Thyroid gland (tissue), 4 donors: Measurements from ENCODE around the gene AFAP1. TPM values are rescaled to one million over a fixed set of nuclear protein-coding genes. Genes with fewer than 3 reads are reported as not detected.

Experiments
- DNase-seq, 2 donors: peaks; one replicate each; pipeline ENCODE4 v3.0.0-alpha.2; 2019
- H3K27ac ChIP-seq, 3 donors: fragments of 200-600 bp; sonication (generic); 1 replicate in 2 of 3; 2 replicates in 1 of 3; pipeline ENCODE4 v1.5.1; 2016 to 2019; ENCODE audit warnings: mild to moderate bottlenecking in 1 of 3, moderate library complexity in 1 of 3
- H3K27me3 ChIP-seq: fragments of 200-600 bp; sonication (generic); one replicate; pipeline ENCODE4 v1.5.1; 2019
- H3K36me3 ChIP-seq, 2 donors: fragments of 200-600 bp; sonication (generic); one replicate each; pipeline ENCODE4 v1.5.1; 2016 to 2019
- H3K4me1 ChIP-seq, 2 donors: fragments of 200-600 bp; sonication (generic); one replicate each; pipeline ENCODE4 v1.5.1; 2017 to 2019
- H3K4me3 ChIP-seq, 3 donors: fragments of 200-600 bp; sonication (generic); replicated peaks in 1 of 3; 1 replicate in 2 of 3; 2 replicates in 1 of 3; pipeline ENCODE4 v1.5.1; 2016; ENCODE audit warnings: mild to moderate bottlenecking in 1 of 3
- H3K9me3 ChIP-seq: fragments of 200-600 bp; sonication (generic); one replicate; pipeline ENCODE4 v1.5.1; 2017
- POLR2A ChIP-seq, 2 donors: fragments of 450-650 bp; IDR thresholded peaks; one replicate each; pipeline ENCODE4 v1.6.1; 2017; ENCODE audit warnings: antibody characterized with exemption in 2 of 2, mild to moderate bottlenecking in 2 of 2, moderate library complexity in 1 of 2
- WGBS, 2 donors: methylation state at CpG; one replicate each; pipeline ENCODE4 v1.1.5; 2017; 5-methylcytosine and 5-hydroxymethylcytosine counted together
- intact Hi-C: fragments of 100-400 bp; cut with DNase I; formaldehyde crosslinking; loops from one replicate; pipeline ENCODE4 v1.15.1; 2023
- total RNA-seq, 4 donors: library from RNA; depleted of rRNA; stranded (reverse); fragments of >200 nt; gene quantifications; one replicate each; pipeline ENCODE4 v1.2.3, GENCODE V29; 2016
- TF ChIP-seq, protein P1 (sequence below), 6 experiments: fragments of 200-600 bp in 3 of 6; fragments of 450-650 bp in 3 of 6; sonication (generic) in 3 of 6; IDR thresholded peaks; one replicate each; pipeline ENCODE4 v1.5.1; 2016 to 2019; ENCODE audit warnings: antibody characterized with exemption in 6 of 6, mild to moderate bottlenecking in 2 of 6, inconsistent platforms in 1 of 6, moderate library complexity in 1 of 6

Gene AFAP1
- total RNA-seq, 4 donors from 2014 or later = 12.3 to 33.3 (median 26.2) TPM

DNA sequence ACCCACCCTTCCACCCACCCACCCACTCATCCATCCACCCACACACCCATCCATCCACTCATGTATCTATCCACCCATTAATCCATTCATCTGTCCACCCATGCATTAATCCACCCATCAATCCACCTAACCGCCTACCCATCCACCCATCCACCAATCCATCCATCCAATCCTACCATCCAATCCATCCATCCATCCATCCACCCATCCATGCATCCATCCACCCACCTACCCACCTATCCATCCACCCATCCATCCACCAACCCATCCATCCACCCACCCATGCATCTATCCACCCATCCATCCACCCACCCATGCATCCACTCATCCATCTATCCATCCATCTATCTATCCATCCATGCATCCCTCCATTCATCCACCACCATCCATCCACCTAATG is 34.8 kb upstream of the AFAP1 start:
- 93 to 97% methylated on average over 1 of the region's 1 CpG for WGBS, 2 donors
- no peak overlapping the region for H3K27ac ChIP-seq
- intact Hi-C loops = no loop called here
- H3K36me3 ChIP-seq = no peaks in the 10 kb centered on the region
- TF ChIP-seq, protein P1, sequence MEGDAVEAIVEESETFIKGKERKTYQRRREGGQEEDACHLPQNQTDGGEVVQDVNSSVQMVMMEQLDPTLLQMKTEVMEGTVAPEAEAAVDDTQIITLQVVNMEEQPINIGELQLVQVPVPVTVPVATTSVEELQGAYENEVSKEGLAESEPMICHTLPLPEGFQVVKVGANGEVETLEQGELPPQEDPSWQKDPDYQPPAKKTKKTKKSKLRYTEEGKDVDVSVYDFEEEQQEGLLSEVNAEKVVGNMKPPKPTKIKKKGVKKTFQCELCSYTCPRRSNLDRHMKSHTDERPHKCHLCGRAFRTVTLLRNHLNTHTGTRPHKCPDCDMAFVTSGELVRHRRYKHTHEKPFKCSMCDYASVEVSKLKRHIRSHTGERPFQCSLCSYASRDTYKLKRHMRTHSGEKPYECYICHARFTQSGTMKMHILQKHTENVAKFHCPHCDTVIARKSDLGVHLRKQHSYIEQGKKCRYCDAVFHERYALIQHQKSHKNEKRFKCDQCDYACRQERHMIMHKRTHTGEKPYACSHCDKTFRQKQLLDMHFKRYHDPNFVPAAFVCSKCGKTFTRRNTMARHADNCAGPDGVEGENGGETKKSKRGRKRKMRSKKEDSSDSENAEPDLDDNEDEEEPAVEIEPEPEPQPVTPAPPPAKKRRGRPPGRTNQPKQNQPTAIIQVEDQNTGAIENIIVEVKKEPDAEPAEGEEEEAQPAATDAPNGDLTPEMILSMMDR (IDR thresholded peaks at IDR 0.05) = no peak
- no peak for TF ChIP-seq POLR2A (IDR thresholded peaks at IDR 0.05)
- H3K4me3 ChIP-seq = no peak overlapping the region
- DNase-seq = no peak
- H3K27me3 ChIP-seq = no peaks in the 10 kb centered on the region
- H3K4me1 ChIP-seq = peaks cover 8 to 46% of the 10 kb centered on the region in 2 donors
- no peaks in the 10 kb centered on the region for H3K9me3 ChIP-seq

DNA sequence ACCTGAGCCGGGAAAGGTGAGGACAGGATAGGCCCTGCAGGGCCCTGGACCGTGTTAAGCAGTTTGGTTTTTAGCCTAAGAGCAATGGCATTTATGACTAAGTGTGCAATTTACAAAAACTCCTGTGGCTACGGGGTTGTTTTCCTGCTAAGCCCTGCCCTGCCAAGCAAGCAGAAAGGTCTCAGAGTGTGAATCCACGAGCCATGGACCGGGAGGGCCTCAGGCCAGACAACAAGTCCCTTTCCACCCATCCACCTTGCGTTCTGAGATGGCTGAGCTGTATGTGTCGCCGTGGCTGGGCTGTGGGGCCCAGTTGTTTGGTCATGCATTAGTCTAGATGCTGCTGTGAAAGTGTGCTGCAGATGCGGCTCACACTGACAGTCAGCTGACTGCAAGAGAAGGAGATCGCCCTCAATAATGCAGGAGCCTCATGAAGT is 33.9 kb upstream of the AFAP1 start:
- Histone ChIP-seq H3K27me3 (no peaks in the 10 kb centered on the region), H3K9me3 (no peaks in the 10 kb centered on the region), H3K27ac (no peak overlapping the region), H3K4me1 (peaks cover 15 to 49% of the 10 kb centered on the region in 2 donors), H3K36me3 (no peaks in the 10 kb centered on the region), H3K4me3 (no peak overlapping the region)
- WGBS, 2 donors = 68 to 84% methylated on average over 5 to 10 of the region's 10 CpGs
- no peak for DNase-seq
- intact Hi-C loops = no loop called here
- TF ChIP-seq POLR2A (IDR thresholded peaks at IDR 0.05) = no peak
- TF ChIP-seq, protein P1 (IDR thresholded peaks at IDR 0.05) = no peak

DNA sequence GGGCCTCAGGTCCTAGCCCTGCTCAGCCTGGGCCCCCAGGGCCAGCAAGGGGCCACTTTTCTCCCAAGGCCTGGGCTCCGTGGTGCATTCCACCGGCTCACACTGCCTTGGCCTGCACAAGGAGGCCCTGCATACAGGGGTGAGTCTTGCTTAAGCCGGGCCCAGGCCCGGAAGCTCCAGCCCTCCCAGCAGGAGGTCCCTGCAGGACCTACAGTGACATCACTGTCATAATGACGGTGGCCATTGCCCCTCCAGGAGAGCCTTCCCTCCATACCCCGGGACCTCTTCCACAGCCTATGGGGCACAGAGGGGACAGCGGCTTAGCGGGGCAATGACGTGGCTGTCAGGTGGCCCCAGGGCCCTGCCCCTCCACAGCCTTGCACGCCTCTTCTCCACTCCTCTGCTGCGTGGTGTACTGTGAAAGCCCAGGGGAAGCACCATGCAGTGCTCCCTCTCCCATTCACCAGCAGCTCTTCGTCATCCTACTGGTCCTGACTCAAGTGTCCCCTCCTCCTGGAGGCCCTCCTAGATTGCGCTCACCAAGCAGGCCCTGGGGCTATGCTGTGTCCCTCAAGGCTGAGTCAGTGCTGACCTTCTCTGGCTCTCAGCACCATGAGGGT is 32.3 kb upstream of the AFAP1 start:
- H3K9me3 ChIP-seq = no peaks in the 10 kb centered on the region
- TF ChIP-seq, protein P1 (IDR thresholded peaks at IDR 0.05) = no peak
- TF ChIP-seq POLR2A (IDR thresholded peaks at IDR 0.05) = no peak

DNA sequence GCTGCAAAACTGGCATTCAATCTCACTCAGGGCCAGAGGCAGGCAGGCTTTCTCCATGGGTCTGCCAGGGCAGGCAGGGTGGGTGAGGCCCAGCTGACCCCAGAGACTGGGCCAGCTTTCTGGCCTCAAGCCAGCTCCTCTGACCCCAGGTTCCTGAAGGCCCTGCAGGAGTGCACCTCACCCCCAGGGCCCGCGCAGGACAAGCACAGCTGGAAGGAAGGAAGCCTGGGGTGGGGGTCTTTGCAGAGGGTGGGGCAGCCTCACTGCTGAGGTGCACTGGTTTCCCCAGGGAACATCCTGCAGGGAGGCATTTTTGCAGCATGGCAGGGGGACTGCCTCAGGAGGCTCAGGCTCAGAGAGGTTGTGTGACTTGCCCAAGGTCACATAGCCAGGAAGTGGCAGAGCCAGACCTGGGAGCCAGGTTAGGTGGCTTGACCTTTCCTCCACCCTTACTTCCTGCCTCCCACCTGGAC is 31.5 kb upstream of the AFAP1 start:
- no peaks in the 10 kb centered on the region for H3K27me3 ChIP-seq
- no peak overlapping the region for H3K4me3 ChIP-seq
- WGBS, 2 donors = no CpG with 5 or more reads among the region's 2 CpGs
- no peak for DNase-seq
- intact Hi-C loops = no loop called here
- TF ChIP-seq, protein P1 (IDR thresholded peaks at IDR 0.05) = no peak
- no peak for TF ChIP-seq POLR2A (IDR thresholded peaks at IDR 0.05)
- H3K36me3 ChIP-seq = no peaks in the 10 kb centered on the region
- peak overlapping the region; percentile 36 to 88 (median 79) for H3K27ac ChIP-seq
- peaks cover 15 to 50% of the 10 kb centered on the region in 2 donors for H3K4me1 ChIP-seq
- no peaks in the 10 kb centered on the region for H3K9me3 ChIP-seq

More for the DNA sequence above, 32.3 kb upstream of the AFAP1 start:
- Histone ChIP-seq H3K4me3 (no peak overlapping the region), H3K27me3 (no peaks in the 10 kb centered on the region), H3K36me3 (no peaks in the 10 kb centered on the region), H3K4me1 (peaks cover 15 to 50% of the 10 kb centered on the region in 2 donors), H3K27ac (peak overlapping the region in 1 of 3 donors; percentile 88)
- intact Hi-C loops = no loop called here
- no peak for DNase-seq
- WGBS, 2 donors = 88 to 95% methylated on average over 10 of the region's 13 CpGs

DNA sequence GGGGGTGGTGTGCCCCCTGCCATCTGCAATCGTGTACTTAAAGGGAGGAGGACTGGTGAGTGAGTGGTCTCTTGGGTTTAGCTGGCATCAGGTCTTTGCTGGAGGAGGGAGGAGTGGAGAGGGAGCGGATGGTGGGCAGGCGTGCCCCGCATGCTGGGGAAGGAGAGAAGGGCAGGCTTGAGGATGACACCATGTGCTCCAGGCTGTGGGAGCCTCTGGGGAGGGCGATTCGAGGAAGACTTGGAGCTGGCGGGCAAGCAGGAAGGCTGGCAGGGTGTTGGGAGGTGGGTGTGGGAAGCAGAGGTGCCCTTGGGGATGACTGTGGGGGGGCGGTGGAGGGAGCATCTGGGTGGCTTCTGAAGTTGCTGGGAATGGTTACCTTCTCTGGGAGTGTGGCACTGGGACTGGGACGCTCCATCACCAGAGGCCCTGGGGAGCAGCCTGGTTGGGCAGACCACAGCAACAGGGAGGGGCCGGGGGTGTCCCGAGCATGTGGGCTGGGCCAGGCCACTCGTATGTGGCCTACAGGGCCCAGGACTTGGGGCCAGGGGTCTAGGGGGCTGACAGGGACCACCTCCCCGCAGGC is 30.8 kb upstream of the AFAP1 start:
- TF ChIP-seq, protein P1 (IDR thresholded peaks at IDR 0.05) = no peak
- TF ChIP-seq POLR2A (IDR thresholded peaks at IDR 0.05) = no peak
- Histone ChIP-seq H3K27ac (peak overlapping the region; percentile 79 to 88 (median 79)), H3K4me3 (no peak overlapping the region), H3K27me3 (no peaks in the 10 kb centered on the region), H3K4me1 (peaks cover 15 to 50% of the 10 kb centered on the region in 2 donors), H3K9me3 (no peaks in the 10 kb centered on the region), H3K36me3 (no peaks in the 10 kb centered on the region)
- WGBS, 2 donors = 72 to 79% methylated on average over 8 to 13 of the region's 13 CpGs
- DNase-seq = no peak
- intact Hi-C loops = no loop called here
